HG03439 (cell line): ENCODE data around the gene SLC25A48.

Experiments used
- ATAC-seq: cut with Tn5 transposase; IDR thresholded peaks from one replicate; pipeline ENCODE4 v1.9.1; 2021; ENCODE audit warnings: mild to moderate bottlenecking, moderate library complexity; ENCODE audit not compliant: unreplicated experiment

Gene SLC25A48

GRCh38 chr5:135916638-135917263 lies 82.3 kb downstream of the SLC25A48 start:
- no peak for ATAC-seq

- no peak for ATAC-seq
These were observed 85.7 kb downstream of the SLC25A48 start for GRCh38 chr5:135920199-135920598.

- ATAC-seq = no peak
These were observed 86.9 kb downstream of the SLC25A48 start for GRCh38 chr5:135921388-135921787.

GRCh38 chr5:135930029-135930948 lies 95.8 kb downstream of the SLC25A48 start:
- ATAC-seq = no peak

DNA sequence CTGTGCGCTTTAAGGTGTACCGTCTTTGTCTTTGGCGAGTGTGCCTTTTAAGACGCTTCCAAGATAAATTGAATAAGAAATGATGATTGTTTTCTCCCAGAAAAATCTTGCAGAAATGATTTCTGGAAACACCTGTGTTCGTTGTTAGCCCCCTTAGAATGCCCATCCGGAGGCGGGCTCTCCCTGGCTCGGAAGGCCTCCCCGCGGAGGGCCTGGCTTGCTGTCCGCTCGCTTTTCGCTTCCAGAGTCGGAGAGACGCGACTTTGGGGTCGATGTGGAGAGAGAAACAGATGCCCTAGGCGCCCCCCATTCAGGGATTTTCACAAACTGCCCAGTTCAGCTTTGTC lies 96.5 kb downstream of the SLC25A48 start:
- ATAC-seq = no peak

- ATAC-seq = no peak
These were observed 100.5 kb downstream of the SLC25A48 start for GRCh38 chr5:135934939-135935338.

DNA sequence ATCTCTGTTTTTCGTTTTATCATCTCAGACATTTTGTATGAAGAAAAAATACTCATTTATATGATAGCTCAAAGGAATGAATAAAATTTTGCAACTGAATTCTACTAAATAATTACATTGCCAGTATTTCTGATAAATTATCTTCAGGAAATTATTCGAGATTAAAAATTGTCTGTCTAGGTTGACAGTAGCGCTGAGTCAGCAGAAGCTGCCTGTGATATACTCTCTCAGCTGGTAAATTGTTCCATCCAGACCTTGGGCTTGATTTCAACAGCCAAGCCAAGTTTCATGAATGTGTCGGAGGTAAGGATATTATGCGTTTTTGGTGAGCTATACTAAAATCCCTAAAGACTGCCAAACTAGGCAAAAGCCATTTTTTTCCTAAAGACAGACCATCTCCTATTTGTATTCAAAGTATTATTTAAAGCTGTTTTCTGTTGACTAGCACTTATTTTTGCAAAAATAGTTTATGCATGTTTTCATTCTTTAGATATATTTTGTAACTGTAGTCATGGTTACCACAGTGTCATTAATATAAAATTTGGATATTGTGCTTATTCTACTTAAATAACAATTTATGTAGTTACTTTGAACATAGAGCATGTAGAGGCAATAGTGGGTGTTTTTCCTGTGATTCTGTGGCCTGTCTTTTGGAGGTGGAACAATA lies 102.9 kb downstream of the SLC25A48 start:
- ATAC-seq = no peak
